GM23248 (cell line): ENCODE measurements around the gene MAP3K9. TPM values are rescaled to one million over a fixed set of nuclear protein-coding genes. Genes with fewer than 3 reads are reported as not detected.

Experiments
- DNase-seq: peaks from one replicate; pipeline ENCODE4 v3.0.0-alpha.2; 2015
- H2AFZ ChIP-seq: fragments of 200-600 bp; sonication (generic); 2 replicates; pipeline ENCODE4 v1.6.1; 2016; ENCODE audit warnings: antibody characterized with exemption
- H3F3A ChIP-seq: fragments of 200-600 bp; sonication (generic); 2 replicates; pipeline ENCODE4 v1.6.1; 2016; ENCODE audit warnings: mild to moderate bottlenecking, antibody characterized with exemption, mixed run types; ENCODE audit not compliant: insufficient read depth
- H3K27ac ChIP-seq: fragments of 200-600 bp; sonication (generic); 2 replicates; pipeline ENCODE4 v1.5.1; 2016; ENCODE audit warnings: mild to moderate bottlenecking
- H3K27me3 ChIP-seq: fragments of 200-600 bp; sonication (generic); replicated peaks from 2 replicates; pipeline ENCODE4 v1.6.1; 2016; ENCODE audit warnings: mild to moderate bottlenecking; ENCODE audit not compliant: insufficient read depth
- H3K36me3 ChIP-seq: fragments of 200-600 bp; sonication (generic); 2 replicates; pipeline ENCODE4 v1.6.1; 2016; ENCODE audit warnings: low read depth, mild to moderate bottlenecking
- H3K4me1 ChIP-seq: fragments of 200-600 bp; sonication (generic); 2 replicates; pipeline ENCODE4 v1.6.1; 2016; ENCODE audit warnings: mild to moderate bottlenecking; ENCODE audit not compliant: insufficient read depth
- H3K4me2 ChIP-seq: fragments of 200-600 bp; sonication (generic); one replicate; pipeline ENCODE4 v1.6.1; 2016; ENCODE audit warnings: mild to moderate bottlenecking; ENCODE audit not compliant: unreplicated experiment
- H3K4me3 ChIP-seq: fragments of 200-600 bp; sonication (generic); 2 replicates; pipeline ENCODE4 v1.5.1; 2016; ENCODE audit warnings: mild to moderate bottlenecking
- H3K79me2 ChIP-seq: fragments of 200-600 bp; sonication (generic); 2 replicates; pipeline ENCODE4 v1.6.1; 2016; ENCODE audit warnings: mild to moderate bottlenecking; ENCODE audit not compliant: insufficient read depth
- H3K9ac ChIP-seq: fragments of 200-600 bp; sonication (generic); 2 replicates; pipeline ENCODE4 v1.6.1; 2016; ENCODE audit warnings: mild to moderate bottlenecking
- H3K9me2 ChIP-seq: fragments of 200-600 bp; sonication (generic); 2 replicates; pipeline ENCODE4 v1.6.1; 2016; ENCODE audit warnings: mixed run types, mild to moderate bottlenecking, moderate library complexity; ENCODE audit not compliant: insufficient read depth
- H3K9me3 ChIP-seq: fragments of 200-600 bp; sonication (generic); one replicate; pipeline ENCODE4 v1.6.1; 2017; ENCODE audit warnings: low read depth
- H4K20me1 ChIP-seq: fragments of 200-600 bp; sonication (generic); 2 replicates; pipeline ENCODE4 v1.6.0; 2016; ENCODE audit not compliant: insufficient read depth
- EZH2 ChIP-seq: fragments of 200-600 bp; sonication (generic); IDR thresholded peaks from 2 replicates; pipeline ENCODE4 v1.6.1; 2018; ENCODE audit warnings: antibody characterized with exemption, mild to moderate bottlenecking; ENCODE audit not compliant: insufficient read depth, poor library complexity, severe bottlenecking
- EZH2phosphoT487 ChIP-seq: fragments of 200-600 bp; sonication (generic); IDR thresholded peaks from 2 replicates; pipeline ENCODE4 v1.6.1; 2018; ENCODE audit warnings: antibody characterized with exemption, moderate library complexity, mild to moderate bottlenecking, low read depth; ENCODE audit not compliant: insufficient read depth
- WGBS, 2 experiments: methylation state at CpG; one replicate each; pipeline ENCODE4 v1.1.6; 2015 to 2017; ENCODE audit warnings: low lambda C conversion rate in 2 of 2, low coverage in 1 of 2; ENCODE audit errors: missing lambda C conversion rate in 2 of 2; 5-methylcytosine and 5-hydroxymethylcytosine counted together
- in situ Hi-C: fragments of 300-500 bp; cut with MboI; formaldehyde crosslinking; loops from 2 replicates; pipeline ENCODE4 v1.15.0; 2020
- polyA plus RNA-seq: library from polyadenylated mRNA; unstranded; fragments of >200 nt; fragmentation: Nextera tagmentation; extraction: Ambion mirVana; gene quantifications from 2 replicates; pipeline ENCODE4 v1.2.1, GENCODE V29; 2016
- total RNA-seq: library from RNA; depleted of rRNA; stranded (reverse); fragments of >200 nt; shearing (Covaris generic); gene quantifications from 2 replicates; pipeline ENCODE4 v1.2.3, GENCODE V29; 2014

MAP3K9 gene
- total and polyA plus RNA-seq, 2 experiments from 2014 or later, result 0.05 TPM; not detected in 1

DNA sequence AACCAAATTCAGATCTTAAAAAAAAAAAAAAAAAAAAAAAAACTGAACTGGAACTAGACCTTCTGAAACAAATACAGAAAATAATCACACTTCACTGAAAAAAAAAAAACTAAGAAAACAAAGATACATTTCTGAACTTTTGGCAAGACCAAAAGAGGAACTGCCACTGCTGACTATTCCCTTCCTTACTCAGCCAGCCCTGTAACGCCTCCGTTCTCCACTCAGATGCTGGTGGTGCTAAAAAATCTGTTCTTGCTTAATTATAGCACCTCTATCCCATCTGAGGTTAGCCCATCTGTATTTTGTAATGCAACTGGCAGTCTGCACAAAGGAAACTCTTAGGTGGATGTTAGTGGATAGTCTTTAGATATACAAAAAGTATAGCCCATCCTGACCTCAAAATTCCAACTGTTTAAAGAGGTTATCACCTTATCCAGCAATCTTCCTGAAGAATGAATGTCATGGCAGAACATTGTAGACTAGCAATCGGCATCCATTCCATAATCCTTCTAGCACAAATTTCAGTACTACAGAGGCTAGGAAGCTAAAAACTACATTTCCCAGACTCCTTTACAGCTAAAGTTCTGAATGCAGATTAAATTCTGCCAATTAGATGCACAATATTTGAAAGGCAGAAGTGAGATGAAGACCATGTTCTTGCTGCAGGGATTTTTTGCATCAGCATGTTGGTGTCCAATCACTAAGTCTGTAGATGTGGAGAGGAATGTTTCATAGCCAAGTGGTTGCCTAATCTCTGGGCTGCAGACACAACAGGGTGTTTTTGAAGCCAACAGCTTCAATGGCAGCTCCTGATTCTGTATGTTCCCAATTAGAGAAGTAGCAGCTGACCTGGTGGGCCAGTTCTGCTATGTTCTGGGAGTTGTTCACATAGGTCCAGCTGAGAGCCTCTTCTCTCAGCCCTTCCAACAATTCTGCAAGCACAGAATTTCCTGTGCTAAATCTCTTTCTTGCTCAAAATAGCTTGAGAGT is 5.7 kb downstream of the MAP3K9 start:
- no peaks in the 10 kb centered on the region for H3K79me2 ChIP-seq
- in situ Hi-C loops, result no loop called here

DNA sequence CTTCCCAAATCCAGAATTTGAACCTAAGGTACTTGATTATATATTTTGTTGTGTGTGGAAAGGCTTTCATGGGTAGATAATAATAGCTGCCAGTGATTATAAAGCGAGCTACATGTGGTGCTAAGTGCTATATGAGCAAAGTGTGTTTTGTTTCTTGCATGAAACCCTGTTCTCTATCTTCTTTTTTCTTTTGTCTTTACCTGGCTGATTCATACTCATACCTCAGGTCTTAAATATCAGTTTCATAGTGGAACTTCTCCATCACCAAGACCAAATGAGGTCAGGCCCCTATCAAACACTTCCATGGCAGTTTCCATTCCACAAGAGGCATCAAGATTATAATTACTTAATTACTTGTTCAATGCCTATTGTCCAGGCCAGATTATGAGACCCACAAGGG is 6.9 kb downstream of the MAP3K9 start:
- H3K79me2 ChIP-seq, result no peaks in the 10 kb centered on the region
- no peak for TF ChIP-seq EZH2
- TF ChIP-seq EZH2phosphoT487, result no peak
- DNase-seq, result no peak
- in situ Hi-C loops, result no loop called here
- peaks cover 27% of the 10 kb centered on the region for H3K27me3 ChIP-seq
- no peaks in the 10 kb centered on the region for H3K9me2 ChIP-seq
- H3K36me3 ChIP-seq, result no peaks in the 10 kb centered on the region
- 11 to 13% methylated on average over 1 of the region's 1 CpG for WGBS, 2 experiments
- no peak overlapping the region for H3K4me3 ChIP-seq
- H3K9ac ChIP-seq, result no peak overlapping the region
- no peak overlapping the region for H3K27ac ChIP-seq
- no peak overlapping the region for H2AFZ ChIP-seq
- no peaks in the 10 kb centered on the region for H3K9me3 ChIP-seq
- H3K4me1 ChIP-seq, result no peaks in the 10 kb centered on the region
- no peaks in the 10 kb centered on the region for H4K20me1 ChIP-seq
- H3K4me2 ChIP-seq, result no peak overlapping the region
- H3F3A ChIP-seq, result no peaks in the 10 kb centered on the region

More for the DNA sequence above, 5.7 kb downstream of the MAP3K9 start:
- peaks cover 39% of the 10 kb centered on the region for H3K27me3 ChIP-seq
- H3K27ac ChIP-seq, result no peak overlapping the region
- H4K20me1 ChIP-seq, result no peaks in the 10 kb centered on the region
- TF ChIP-seq EZH2phosphoT487 (no peak), EZH2 (no peak)
- no peak overlapping the region for H3K9ac ChIP-seq
- no peak for DNase-seq
- H2AFZ ChIP-seq, result no peak overlapping the region
- 40 to 52% methylated on average over 3 of the region's 3 CpGs for WGBS, 2 experiments
- H3K9me3 ChIP-seq, result no peaks in the 10 kb centered on the region
- H3K9me2 ChIP-seq, result no peaks in the 10 kb centered on the region
- no peaks in the 10 kb centered on the region for H3K36me3 ChIP-seq
- no peak overlapping the region for H3K4me2 ChIP-seq
- no peaks in the 10 kb centered on the region for H3K4me1 ChIP-seq
- H3F3A ChIP-seq, result no peaks in the 10 kb centered on the region
- no peak overlapping the region for H3K4me3 ChIP-seq

DNA sequence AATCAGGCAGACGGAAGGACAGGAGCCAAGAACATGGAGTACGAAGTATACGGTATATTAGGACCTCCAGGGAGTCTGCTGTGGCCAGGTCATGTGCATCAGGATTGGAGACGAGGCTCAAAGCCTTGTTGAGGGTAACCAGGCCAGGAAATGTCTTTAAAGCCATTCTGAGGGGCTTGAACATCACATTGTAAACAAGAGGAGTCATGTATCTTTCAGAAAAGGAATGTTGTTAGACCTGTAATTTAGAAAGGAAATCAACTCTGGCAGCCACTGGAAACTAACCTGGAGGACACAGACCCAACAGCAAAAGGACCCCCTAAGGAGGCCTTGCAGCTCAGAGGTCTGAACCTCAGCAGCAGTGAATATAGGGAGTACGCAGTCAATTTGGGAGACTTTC is 7.5 kb downstream of the MAP3K9 start:
- H3K4me2 ChIP-seq, result no peak overlapping the region
- H2AFZ ChIP-seq, result no peak overlapping the region
- H3K27me3 ChIP-seq, result peaks cover 22% of the 10 kb centered on the region
- H3K9me3 ChIP-seq, result no peaks in the 10 kb centered on the region
- H3K9me2 ChIP-seq, result no peaks in the 10 kb centered on the region
- H3K27ac ChIP-seq, result no peak overlapping the region
- H3K79me2 ChIP-seq, result no peaks in the 10 kb centered on the region
- no peak for DNase-seq
- TF ChIP-seq EZH2phosphoT487 (no peak), EZH2 (no peak)
- in situ Hi-C loops, result no loop called here
- no peaks in the 10 kb centered on the region for H3F3A ChIP-seq
- no peak overlapping the region for H3K4me3 ChIP-seq
- H4K20me1 ChIP-seq, result no peaks in the 10 kb centered on the region
- H3K4me1 ChIP-seq, result no peaks in the 10 kb centered on the region
- WGBS, 2 experiments, result 28 to 31% methylated on average over 5 of the region's 5 CpGs
- H3K9ac ChIP-seq, result no peak overlapping the region
- no peaks in the 10 kb centered on the region for H3K36me3 ChIP-seq

DNA sequence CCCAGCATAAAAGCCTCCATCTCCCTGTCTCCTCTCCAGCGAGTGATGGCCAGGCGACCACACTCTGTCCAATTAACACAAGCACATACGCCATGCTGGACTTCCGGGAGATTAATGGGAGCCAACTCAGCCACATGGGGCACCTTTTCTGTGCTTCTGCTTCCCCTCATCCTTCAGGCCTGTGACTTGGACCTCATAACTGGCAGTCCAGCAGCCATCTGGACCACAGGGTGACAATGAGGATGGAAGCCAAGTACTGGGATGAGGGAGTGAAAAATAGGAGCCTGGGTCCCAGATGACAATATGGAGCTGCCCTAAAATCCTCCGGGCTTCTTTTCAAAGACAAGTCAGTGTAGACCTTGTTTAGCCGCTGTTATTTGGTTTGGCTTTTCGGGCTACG is 12.8 kb downstream of the MAP3K9 start:
- no peaks in the 10 kb centered on the region for H3K79me2 ChIP-seq
- no peak overlapping the region for H3K9ac ChIP-seq
- no peaks in the 10 kb centered on the region for H3K4me1 ChIP-seq
- no peak for DNase-seq
- H2AFZ ChIP-seq, result no peak overlapping the region
- WGBS, 2 experiments, result 71 to 75% methylated on average over 8 of the region's 8 CpGs
- H3K27me3 ChIP-seq, result no peaks in the 10 kb centered on the region; the same call in 1 of the 2 replicates
- TF ChIP-seq EZH2phosphoT487 (no peak), EZH2 (no peak)
- H4K20me1 ChIP-seq, result no peaks in the 10 kb centered on the region
- H3K9me2 ChIP-seq, result no peaks in the 10 kb centered on the region
- in situ Hi-C loops, result no loop called here
- no peak overlapping the region for H3K4me3 ChIP-seq
- no peaks in the 10 kb centered on the region for H3K36me3 ChIP-seq
- no peak overlapping the region for H3K4me2 ChIP-seq
- H3F3A ChIP-seq, result no peaks in the 10 kb centered on the region
- no peaks in the 10 kb centered on the region for H3K9me3 ChIP-seq
- no peak overlapping the region for H3K27ac ChIP-seq
